HUES48 (cell line): ENCODE measurements around the gene UFSP1.
A peak's percentile ranks its signal among the peaks of the same experiment; 100 is the strongest.
"Not testable (repeated sequence)": the region's sequence is repeated elsewhere in the genome, so short reads cannot be mapped to it uniquely, and the experiment has no call there.

ENCODE experiments used
- H3K27ac ChIP-seq: one replicate; pipeline ENCODE4 v1.7.0; 2013; ENCODE audit warnings: low read depth, low read length, inconsistent platforms
- H3K27me3 ChIP-seq: 2 replicates; pipeline ENCODE4 v1.6.1; 2013; ENCODE audit warnings: mild to moderate bottlenecking, low read length; ENCODE audit not compliant: control insufficient read depth, insufficient read depth
- H3K36me3 ChIP-seq: 2 replicates; pipeline ENCODE4 v1.6.1; 2013; ENCODE audit warnings: low read length; ENCODE audit not compliant: control insufficient read depth, insufficient read depth
- H3K4me1 ChIP-seq: 2 replicates; pipeline ENCODE4 v1.6.1; 2013; ENCODE audit warnings: mild to moderate bottlenecking, low read length; ENCODE audit not compliant: control insufficient read depth, insufficient read depth
- H3K4me3 ChIP-seq: 2 replicates; pipeline ENCODE4 v1.5.1; 2013; ENCODE audit warnings: mild to moderate bottlenecking, low read depth, low read length
- H3K9ac ChIP-seq: 2 replicates; pipeline ENCODE4 v1.6.1; 2013; ENCODE audit warnings: mild to moderate bottlenecking, low read depth, low read length, moderate library complexity
- H3K9me3 ChIP-seq: 2 replicates; pipeline ENCODE4 v1.6.1; 2013; ENCODE audit warnings: low read length; ENCODE audit not compliant: control insufficient read depth, insufficient read depth

UFSP1 gene

GRCh38 chr7:100864263-100864845 lies 25.2 kb downstream of the UFSP1 start:
- Histone ChIP-seq H3K27ac (no peak overlapping the region), H3K9me3 (no peaks in the 10 kb centered on the region), H3K36me3 (peaks cover 41% of the 10 kb centered on the region), H3K9ac (no peak overlapping the region), H3K27me3 (no peaks in the 10 kb centered on the region), H3K4me1 (peaks cover 6% of the 10 kb centered on the region), H3K4me3 (no peak overlapping the region)

- H3K4me1 ChIP-seq: peaks cover 6% of the 10 kb centered on the region
- no peak overlapping the region for H3K27ac ChIP-seq
- no peak overlapping the region for H3K9ac ChIP-seq
- H3K9me3 ChIP-seq: no peaks in the 10 kb centered on the region
- no peak overlapping the region for H3K4me3 ChIP-seq
- H3K36me3 ChIP-seq: peaks cover 38% of the 10 kb centered on the region
- no peaks in the 10 kb centered on the region for H3K27me3 ChIP-seq
Observed at GRCh38 chr7:100863406-100863950, 26.0 kb downstream of the UFSP1 start.

- no peak overlapping the region for H3K9ac ChIP-seq
- H3K4me3 ChIP-seq: no peak overlapping the region
- peaks cover 38% of the 10 kb centered on the region for H3K36me3 ChIP-seq
- H3K4me1 ChIP-seq: peaks cover 3% of the 10 kb centered on the region
- H3K27me3 ChIP-seq: no peaks in the 10 kb centered on the region
- H3K9me3 ChIP-seq: no peaks in the 10 kb centered on the region
- no peak overlapping the region for H3K27ac ChIP-seq
Observed at GRCh38 chr7:100861616-100861985, 27.9 kb downstream of the UFSP1 start.

- H3K9me3 ChIP-seq: no peaks in the 10 kb centered on the region
- H3K9ac ChIP-seq: no peak overlapping the region
- H3K27me3 ChIP-seq: no peaks in the 10 kb centered on the region
- H3K4me1 ChIP-seq: no peaks in the 10 kb centered on the region
- no peak overlapping the region for H3K27ac ChIP-seq
- peaks cover 38% of the 10 kb centered on the region for H3K36me3 ChIP-seq
- H3K4me3 ChIP-seq: no peak overlapping the region
Observed at GRCh38 chr7:100860702-100861615, 28.6 kb downstream of the UFSP1 start.

- no peak overlapping the region for H3K9ac ChIP-seq
- H3K4me3 ChIP-seq: no peak overlapping the region
- H3K27me3 ChIP-seq: no peaks in the 10 kb centered on the region
- H3K4me1 ChIP-seq: no peaks in the 10 kb centered on the region
- H3K27ac ChIP-seq: no peak overlapping the region
- peaks cover 41% of the 10 kb centered on the region for H3K36me3 ChIP-seq
- no peaks in the 10 kb centered on the region for H3K9me3 ChIP-seq
Observed at GRCh38 chr7:100859856-100860255, 29.7 kb downstream of the UFSP1 start.

GRCh38 chr7:100856871-100857282 lies 32.6 kb downstream of the UFSP1 start:
- H3K9me3 ChIP-seq: no peaks in the 10 kb centered on the region
- H3K9ac ChIP-seq: no peak overlapping the region
- H3K36me3 ChIP-seq: peaks cover 24% of the 10 kb centered on the region
- no peaks in the 10 kb centered on the region for H3K27me3 ChIP-seq
- no peak overlapping the region for H3K27ac ChIP-seq
- H3K4me3 ChIP-seq: no peak overlapping the region
- no peaks in the 10 kb centered on the region for H3K4me1 ChIP-seq

GRCh38 chr7:100855515-100855914 lies 34.0 kb downstream of the UFSP1 start:
- Histone ChIP-seq H3K9me3 (no peaks in the 10 kb centered on the region), H3K4me1 (no peaks in the 10 kb centered on the region), H3K9ac (no peak overlapping the region), H3K36me3 (peaks cover 11% of the 10 kb centered on the region), H3K27ac (no peak overlapping the region), H3K4me3 (no peak overlapping the region), H3K27me3 (no peaks in the 10 kb centered on the region)

- H3K27me3 ChIP-seq, H3K4me1 ChIP-seq, H3K9me3 ChIP-seq, H3K36me3 ChIP-seq, H3K27ac ChIP-seq, H3K4me3 ChIP-seq, H3K9ac ChIP-seq: not testable (repeated sequence)
Observed at GRCh38 chr7:100854899-100855298, 34.6 kb downstream of the UFSP1 start.

GRCh38 chr7:100854146-100854895 lies 35.2 kb downstream of the UFSP1 start:
- H3K36me3 ChIP-seq: peaks cover 3% of the 10 kb centered on the region; the same call in 1 of the 2 replicates
- no peak overlapping the region for H3K4me3 ChIP-seq
- no peaks in the 10 kb centered on the region for H3K4me1 ChIP-seq
- H3K27ac ChIP-seq: no peak overlapping the region
- no peaks in the 10 kb centered on the region for H3K27me3 ChIP-seq
- H3K9me3 ChIP-seq: no peaks in the 10 kb centered on the region
- H3K9ac ChIP-seq: no peak overlapping the region

- Histone ChIP-seq H3K27ac (peak within 1 kb of the TSS; percentile 79), H3K9me3 (no peaks in the 10 kb centered on the region), H3K4me3 (peak within 1 kb of the TSS; percentile 94), H3K9ac (peak within 1 kb of the TSS; percentile 56), H3K27me3 (no peaks in the 10 kb centered on the region), H3K4me1 (no peaks in the 10 kb centered on the region), H3K36me3 (peaks cover 3% of the 10 kb centered on the region; the same call in 1 of the 2 replicates)
Observed at GRCh38 chr7:100852048-100852872, 37.3 kb downstream of the UFSP1 start, which contains the start of gene SLC12A9. TSS of gene SLC12A9 (plus strand) at chr7:100852713. CDS start at chr7:100854198, 1,485 bp downstream.
